Right kidney (tissue), 1 donor: ENCODE data around the gene IL20RB.

Experiments
- DNase-seq: peaks from one replicate; pipeline ENCODE4 v3.0.0-alpha.2; 2016

The IL20RB gene

DNA sequence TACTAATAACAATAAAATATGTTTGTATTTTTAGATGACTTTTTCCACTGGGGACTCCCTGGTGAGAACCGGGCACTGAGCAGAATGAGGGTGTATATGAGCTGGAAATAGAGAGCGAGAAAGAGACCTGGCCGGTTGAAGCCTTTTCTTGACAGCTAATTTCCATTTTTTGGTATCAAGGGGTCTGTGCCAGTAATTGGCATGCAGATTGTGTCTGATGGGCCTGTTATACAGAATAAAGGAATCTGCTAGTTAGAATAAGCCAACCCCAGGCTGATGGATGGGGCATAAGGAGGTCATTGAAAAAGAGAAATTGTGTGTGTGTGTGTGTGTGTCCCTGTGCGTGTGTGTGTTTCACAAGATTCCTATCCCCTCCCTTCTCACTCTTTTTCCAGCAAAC, 83.9 kb downstream of the IL20RB start:
- no peak for DNase-seq

- DNase-seq = no peak
These were observed 89.0 kb downstream of the IL20RB start for GRCh38 chr3:137046747-137047146.

DNA sequence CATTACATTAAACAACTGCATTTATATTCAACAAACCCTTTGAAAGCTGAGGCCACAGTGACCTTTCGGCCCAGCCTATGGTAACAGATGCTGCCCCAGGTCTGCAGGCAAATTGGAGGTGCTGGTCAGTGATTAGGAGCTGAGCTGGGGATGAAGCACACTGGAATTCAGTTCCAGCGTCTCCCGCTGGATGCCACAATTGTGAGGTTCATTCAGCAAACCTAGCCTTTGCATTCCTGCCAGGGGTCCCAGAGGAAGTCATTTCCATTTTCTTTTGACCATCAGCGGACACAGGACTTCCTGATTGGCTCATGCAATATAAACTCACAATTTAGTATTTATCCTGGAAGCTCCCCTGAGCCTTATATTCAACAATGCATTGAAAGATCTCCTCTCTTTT, 89.5 kb downstream of the IL20RB start:
- DNase-seq = no peak

GRCh38 chr3:137050281-137050680, 92.5 kb downstream of the IL20RB start:
- no peak for DNase-seq

GRCh38 chr3:137052298-137052697, 94.5 kb downstream of the IL20RB start:
- no peak for DNase-seq
